SH-SY5Y (cell line): ENCODE results near the gene PRM2.

Experiments used
- GATA2 ChIP-seq: IDR thresholded peaks from 2 replicates; pipeline ENCODE4 v1.6.1; 2011; ENCODE audit warnings: mild to moderate bottlenecking, low read depth, low read length
- GATA3 ChIP-seq: IDR thresholded peaks from 2 replicates; pipeline ENCODE4 v1.6.1; 2011; ENCODE audit warnings: low read depth, mild to moderate bottlenecking, low read length, moderate library complexity

GRCh38 chr16:11290102-11290893 lies 14.0 kb upstream of the PRM2 start:
- TF ChIP-seq GATA3 (no peak), GATA2 (no peak)
